Gastroesophageal sphincter (tissue), 4 donors: Measurements from ENCODE around the gene CHST9. TPM values are rescaled to one million over a fixed set of nuclear protein-coding genes. Genes with fewer than 3 reads are reported as not detected.

Experiments
- ATAC-seq: fragments of 150-250 bp; one replicate; pipeline ENCODE4 v1.9.1; 2016; ENCODE audit warnings: mild to moderate bottlenecking, moderate library complexity
- H3K27ac ChIP-seq, 4 donors: fragments of 200-600 bp; sonication (generic) in 3 of 4; 1 replicate in 3 of 4; 2 replicates in 1 of 4; pipeline ENCODE4 v1.5.1; 2016 to 2019
- H3K27me3 ChIP-seq: fragments of 200-600 bp; sonication (generic); one replicate; pipeline ENCODE4 v1.5.1; 2019
- H3K36me3 ChIP-seq, 2 donors: fragments of 200-600 bp; sonication (generic); one replicate each; pipeline ENCODE4 v1.5.1; 2019; ENCODE audit warnings: control low read depth in 1 of 2
- H3K4me1 ChIP-seq, 3 donors: fragments of 200-600 bp; sonication (generic); 1 replicate in 2 of 3; 2 replicates in 1 of 3; pipeline ENCODE4 v1.5.1; 2016 to 2019; ENCODE audit warnings: control low read depth in 2 of 3
- H3K4me3 ChIP-seq, 2 donors: fragments of 200-600 bp; sonication (generic); one replicate each; pipeline ENCODE4 v1.5.1; 2019; ENCODE audit warnings: mild to moderate bottlenecking in 1 of 2, moderate library complexity in 1 of 2
- H3K9me3 ChIP-seq, 3 donors: fragments of 200-600 bp; sonication (generic); one replicate each; pipeline ENCODE4 v1.5.1; 2017 to 2019; ENCODE audit warnings: control low read depth in 2 of 3
- CTCF ChIP-seq, 4 experiments: fragments of 200-600 bp in 2 of 4; fragments of 450-650 bp in 2 of 4; sonication (generic) in 1 of 4; IDR thresholded peaks; one replicate each; pipeline ENCODE4 v1.5.1; 2017 to 2019; ENCODE audit warnings: antibody characterized with exemption in 4 of 4, mild to moderate bottlenecking in 2 of 4, moderate library complexity in 2 of 4
- EP300 ChIP-seq: sonication (generic); formaldehyde crosslinking; IDR thresholded peaks from one replicate; pipeline ENCODE4 v1.6.1; 2017; ENCODE audit warnings: antibody characterized with exemption, mild to moderate bottlenecking
- POLR2A ChIP-seq, 2 donors: fragments of 450-650 bp; IDR thresholded peaks; one replicate each; pipeline ENCODE4 v1.6.1; 2017; ENCODE audit warnings: antibody characterized with exemption in 2 of 2, mild to moderate bottlenecking in 2 of 2, moderate library complexity in 1 of 2
- POLR2AphosphoS5 ChIP-seq: sonication (generic); formaldehyde crosslinking; IDR thresholded peaks from one replicate; pipeline ENCODE4 v1.6.1; 2017; ENCODE audit warnings: antibody characterized with exemption
- WGBS, 2 donors: methylation state at CpG; one replicate each; pipeline ENCODE4 v1.1.5; 2018; ENCODE audit warnings: low coverage in 1 of 2; 5-methylcytosine and 5-hydroxymethylcytosine counted together
- total RNA-seq, 4 donors: library from RNA; depleted of rRNA; stranded (reverse); fragments of >200 nt; gene quantifications; one replicate each; pipeline ENCODE4 v1.1.0, GENCODE V29; 2016

CHST9 gene
- total RNA-seq, 4 donors from 2014 or later = 0.62 to 7.2 (median 0.95) TPM

GRCh38 chr18:27144672-27145071, 40.4 kb downstream of the CHST9 start:
- Histone ChIP-seq H3K4me1 (no peaks in the 10 kb centered on the region), H3K27ac (no peak overlapping the region), H3K36me3 (no peaks in the 10 kb centered on the region), H3K4me3 (no peak overlapping the region), H3K27me3 (no peaks in the 10 kb centered on the region), H3K9me3 (peaks cover 0 to 15% (median 0%) of the 10 kb centered on the region in 3 donors)
- TF ChIP-seq EP300 = no peak
- no peak for TF ChIP-seq CTCF (IDR thresholded peaks at IDR 0.05)
- no peak for TF ChIP-seq POLR2AphosphoS5
- TF ChIP-seq POLR2A (IDR thresholded peaks at IDR 0.05) = no peak
- no peak for ATAC-seq
- 75 to 81% methylated on average over 2 to 3 of the region's 3 CpGs for WGBS, 2 donors

DNA sequence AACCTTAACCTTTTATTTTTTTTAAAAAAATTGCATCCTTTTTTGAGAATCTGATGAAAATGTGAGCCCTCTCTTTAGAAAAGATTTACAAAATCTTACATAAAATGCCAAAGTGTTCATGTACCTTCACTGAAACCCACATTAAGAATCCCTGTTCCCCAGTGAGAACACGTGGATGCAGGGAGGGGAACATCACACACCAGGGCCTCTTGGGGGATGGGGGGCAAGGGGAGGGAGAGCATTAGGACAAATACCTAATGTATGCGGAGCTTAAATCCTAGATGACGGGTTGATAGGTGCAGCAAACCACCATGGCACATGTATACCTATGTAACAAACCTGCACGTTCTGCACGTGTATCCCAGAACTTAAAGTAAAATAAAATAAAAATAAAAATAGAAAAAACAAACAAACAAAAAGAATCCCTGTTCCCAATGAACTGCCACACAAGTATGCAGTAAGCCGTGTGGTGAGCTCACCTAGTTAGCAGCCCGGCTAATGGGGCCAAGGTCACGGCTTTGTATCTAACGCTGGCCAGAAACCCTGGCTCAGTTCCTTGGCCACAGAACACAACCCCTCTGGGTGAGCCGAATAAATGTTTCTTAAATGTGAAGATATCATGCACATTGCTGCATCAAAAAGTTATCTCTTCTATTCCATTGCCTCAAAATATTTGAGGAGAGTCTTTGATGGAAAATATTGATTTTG, 41.4 kb downstream of the CHST9 start:
- TF ChIP-seq CTCF (IDR thresholded peaks at IDR 0.05) (no peak), POLR2A (IDR thresholded peaks at IDR 0.05) (no peak), EP300 (no peak), POLR2AphosphoS5 (no peak)
- H3K4me1 ChIP-seq = no peaks in the 10 kb centered on the region
- H3K36me3 ChIP-seq = no peaks in the 10 kb centered on the region
- no peak overlapping the region for H3K27ac ChIP-seq
- 21 to 43% methylated on average over 6 to 9 of the region's 10 CpGs for whole genome bisulfite sequencing, 2 donors
- ATAC-seq = no peak
- peaks cover 0 to 9% (median 0%) of the 10 kb centered on the region in 3 donors for H3K9me3 ChIP-seq
- no peaks in the 10 kb centered on the region for H3K27me3 ChIP-seq
- no peak overlapping the region for H3K4me3 ChIP-seq

GRCh38 chr18:27142891-27143290, 42.2 kb downstream of the CHST9 start:
- no peaks in the 10 kb centered on the region for H3K4me1 ChIP-seq
- no peaks in the 10 kb centered on the region for H3K27me3 ChIP-seq
- 72 to 75% methylated on average over 2 of the region's 2 CpGs for WGBS, 2 donors
- no peak overlapping the region for H3K27ac ChIP-seq
- H3K36me3 ChIP-seq = no peaks in the 10 kb centered on the region
- TF ChIP-seq CTCF (IDR thresholded peaks at IDR 0.05) (no peak), POLR2AphosphoS5 (no peak), POLR2A (IDR thresholded peaks at IDR 0.05) (no peak)
- H3K4me3 ChIP-seq = no peak overlapping the region
- no peak for ATAC-seq
- H3K9me3 ChIP-seq = peaks cover 0 to 6% (median 0%) of the 10 kb centered on the region in 3 donors

- no peak for TF ChIP-seq POLR2A (IDR thresholded peaks at IDR 0.05)
- no peak for TF ChIP-seq EP300
- no peak for TF ChIP-seq CTCF (IDR thresholded peaks at IDR 0.05)
- TF ChIP-seq POLR2AphosphoS5 = no peak
- no peaks in the 10 kb centered on the region for H3K27me3 ChIP-seq
- H3K4me1 ChIP-seq = no peaks in the 10 kb centered on the region
- H3K9me3 ChIP-seq = no peaks in the 10 kb centered on the region
- no peak overlapping the region for H3K27ac ChIP-seq
- H3K36me3 ChIP-seq = no peaks in the 10 kb centered on the region
- H3K4me3 ChIP-seq = no peak overlapping the region
- ATAC-seq = no peak
Observed at GRCh38 chr18:27141876-27142275, 43.2 kb downstream of the CHST9 start.

- no peak for ATAC-seq
- no peaks in the 10 kb centered on the region for H3K36me3 ChIP-seq
- no peaks in the 10 kb centered on the region for H3K4me1 ChIP-seq
- TF ChIP-seq EP300 (no peak), POLR2AphosphoS5 (no peak), POLR2A (IDR thresholded peaks at IDR 0.05) (no peak)
- H3K4me3 ChIP-seq = no peak overlapping the region
- no peaks in the 10 kb centered on the region for H3K9me3 ChIP-seq
- no peaks in the 10 kb centered on the region for H3K27me3 ChIP-seq
- 63 to 67% methylated on average over 1 of the region's 1 CpG for WGBS, 2 donors
- no peak overlapping the region for H3K27ac ChIP-seq
Observed at GRCh38 chr18:27138079-27138478, 47.0 kb downstream of the CHST9 start.
